Stimulated activated CD4-positive, alpha-beta T cell treated with anti-CD3 and anti-CD28 coated beads, Interleukin-15, amount 100 ng/mL, for 24 hours (primary cell): ENCODE data around the gene PRCD.

Experiments
- DNase-seq: peaks from one replicate; pipeline ENCODE4 v3.0.0-alpha.2; 2020

The PRCD gene

GRCh38 chr17:76539631-76540271, at the start of gene PRCD:
PRCD (plus strand) TSS chr17:76540044; CDS start chr17:76540142, 98 bp downstream.
- no peak for DNase-seq

- DNase-seq, result no peak
Observed at GRCh38 chr17:76490112-76490710, 49.6 kb upstream of the PRCD start.

- DNase-seq, result no peak
Observed at GRCh38 chr17:76491271-76492122, 48.3 kb upstream of the PRCD start.

GRCh38 chr17:76492123-76492988, 47.5 kb upstream of the PRCD start:
- peak; percentile 20 for DNase-seq

GRCh38 chr17:76492989-76493501, 46.8 kb upstream of the PRCD start:
- DNase-seq, result peak; percentile 62

- DNase-seq, result peak; percentile 25
Observed at GRCh38 chr17:76493505-76494167, 46.2 kb upstream of the PRCD start.

GRCh38 chr17:76495663-76496400, 44.0 kb upstream of the PRCD start:
- DNase-seq, result no peak

GRCh38 chr17:76496464-76496863, 43.4 kb upstream of the PRCD start:
- DNase-seq, result no peak

- DNase-seq, result no peak
Observed at GRCh38 chr17:76497699-76497978, 42.2 kb upstream of the PRCD start.

GRCh38 chr17:76497979-76498875, 41.6 kb upstream of the PRCD start:
- no peak for DNase-seq

GRCh38 chr17:76498876-76499251, 41.0 kb upstream of the PRCD start:
- DNase-seq, result no peak

- DNase-seq, result no peak
Observed at GRCh38 chr17:76499267-76499667, 40.6 kb upstream of the PRCD start.

- no peak for DNase-seq
Observed at GRCh38 chr17:76500074-76500746, 39.6 kb upstream of the PRCD start.

- DNase-seq, result peak; percentile 29
Observed at GRCh38 chr17:76500747-76501017, 39.2 kb upstream of the PRCD start.

- DNase-seq, result peak; percentile 95
Observed at GRCh38 chr17:76501018-76501826, 38.6 kb upstream of the PRCD start, which contains the start of gene RHBDF2. RHBDF2 (minus strand) TSS chr17:76501423; CDS start chr17:76481524, 19,899 bp downstream.

GRCh38 chr17:76501827-76502307, 38.0 kb upstream of the PRCD start:
- DNase-seq, result no peak

GRCh38 chr17:76502341-76503211, 37.3 kb upstream of the PRCD start:
- no peak for DNase-seq

GRCh38 chr17:76504117-76504516, 35.7 kb upstream of the PRCD start:
- DNase-seq, result no peak
